Activated CD4-positive, alpha-beta T cell treated with anti-CD3 and anti-CD28 coated beads, Interleukin-2, amount 10 ng/mL, durations not matched to agents 7 days and 5 days (primary cell): ENCODE data around the gene RUFY4. TPM values are rescaled to one million over a fixed set of nuclear protein-coding genes. Genes with fewer than 3 reads are reported as not detected.
"Not testable (repeated sequence)": the region's sequence is repeated elsewhere in the genome, so short reads cannot be mapped to it uniquely, and the experiment has no call there.

ENCODE experiments used
- CTCF ChIA-PET: fragments of 350-600 bp; sonication (Branson Sonifier 250); formaldehyde crosslinking; loops from one replicate; lab custom pipeline; 2021; ENCODE audit warnings: antibody characterized with exemption; lab: Charles Lee
- POLR2A ChIA-PET: fragments of 350-600 bp; sonication (Branson Sonifier 250); formaldehyde crosslinking; loops from one replicate; lab custom pipeline; 2021; ENCODE audit warnings: antibody characterized with exemption; lab: Charles Lee
- DNase-seq: peaks from one replicate; pipeline ENCODE4 v3.0.0-alpha.2; 2020
- H3K27ac Mint-ChIP-seq: one replicate; pipeline ENCODE4 v1.8.0; 2021; ENCODE audit warnings: mild to moderate bottlenecking, moderate library complexity, mixed read lengths
- H3K27me3 Mint-ChIP-seq: one replicate; pipeline ENCODE4 v1.8.0; 2021; ENCODE audit warnings: mixed read lengths
- H3K36me3 Mint-ChIP-seq: one replicate; pipeline ENCODE4 v1.8.0; 2021; ENCODE audit warnings: low read depth, mixed read lengths
- H3K4me1 Mint-ChIP-seq: one replicate; pipeline ENCODE4 v1.8.0; 2021; ENCODE audit warnings: mixed read lengths
- H3K4me3 Mint-ChIP-seq: one replicate; pipeline ENCODE4 v1.8.0; 2021; ENCODE audit warnings: mild to moderate bottlenecking, moderate library complexity, mixed read lengths
- H3K9me3 Mint-ChIP-seq: one replicate; pipeline ENCODE4 v1.8.0; 2021; ENCODE audit warnings: mixed read lengths
- total RNA-seq, 2 experiments: library from RNA; stranded (reverse); gene quantifications; one replicate each; pipeline ENCODE4 v1.2.3, GENCODE V29; 2021

The RUFY4 gene
- total RNA-seq, 2 experiments from 2014 or later: 2.1 to 2.7 TPM

DNA sequence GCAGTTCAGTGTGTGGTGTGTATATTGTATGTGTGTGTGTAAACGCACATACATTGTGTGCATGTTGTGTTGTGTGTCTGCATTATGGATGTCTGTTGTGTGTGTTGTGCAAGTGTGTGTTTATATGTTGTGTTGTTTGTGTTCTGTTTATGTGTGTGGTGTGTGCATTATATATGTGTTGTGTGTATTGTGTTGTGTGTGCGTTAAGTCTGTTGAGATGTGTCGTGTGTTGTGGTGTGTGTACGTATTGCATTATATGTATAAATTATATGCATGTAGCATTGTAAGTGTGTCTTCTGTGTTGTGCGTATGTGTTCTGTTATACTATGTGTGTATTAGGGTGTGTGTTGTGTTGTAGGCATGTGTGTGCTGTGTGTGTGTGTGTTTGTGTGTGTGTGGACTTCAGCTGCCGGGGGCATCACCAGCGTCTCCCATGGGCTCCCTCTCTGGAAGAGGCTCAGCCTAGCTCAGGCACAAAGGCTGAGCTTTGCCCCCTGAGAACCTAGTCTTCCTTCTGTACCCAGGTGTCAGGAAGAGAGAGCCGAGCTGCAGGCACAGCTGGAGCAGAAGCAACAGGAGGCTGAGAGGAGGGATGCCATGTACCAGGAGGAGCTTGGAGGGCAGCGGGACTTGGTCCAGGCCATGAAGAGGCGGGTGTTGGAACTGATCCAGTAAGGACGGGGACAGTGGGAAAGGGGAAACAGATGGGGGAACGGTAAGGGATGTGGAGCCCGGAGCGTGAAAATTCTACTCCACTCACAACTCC lies 13.7 kb downstream of the RUFY4 start:
- Mint-ChIP-seq H3K9me3 (peaks cover 8% of the 10 kb centered on the region), H3K27me3 (peaks cover 12% of the 10 kb centered on the region), H3K27ac (no peak overlapping the region), H3K4me1 (no peaks in the 10 kb centered on the region), H3K36me3 (peaks cover 6% of the 10 kb centered on the region), H3K4me3 (no peak overlapping the region)
- ChIA-PET POLR2A (no interaction called here), CTCF (interaction anchor here (0.8 to 1.2 kb wide), 2 partner anchors 9 to 21 kb away, joined by 3 to 4 read pairs; no protein-coding TSS in a partner anchor)
- no peak for DNase-seq

GRCh38 chr2:218083352-218083676 lies 14.3 kb downstream of the RUFY4 start:
- Mint-ChIP-seq H3K4me1 (no peaks in the 10 kb centered on the region), H3K27me3 (peaks cover 14% of the 10 kb centered on the region), H3K4me3 (no peak overlapping the region), H3K27ac (no peak overlapping the region), H3K9me3 (peaks cover 8% of the 10 kb centered on the region), H3K36me3 (peaks cover 6% of the 10 kb centered on the region)
- ChIA-PET POLR2A (no interaction called here), CTCF (interaction anchor here (0.8 to 1.2 kb wide), 2 partner anchors 9 to 21 kb away, joined by 3 to 4 read pairs; no protein-coding TSS in a partner anchor)
- DNase-seq: no peak

GRCh38 chr2:218086478-218086877 lies 17.4 kb downstream of the RUFY4 start:
- peaks cover 6% of the 10 kb centered on the region for H3K36me3 Mint-ChIP-seq
- peaks cover 18% of the 10 kb centered on the region for H3K27me3 Mint-ChIP-seq
- no peak for DNase-seq
- no peak overlapping the region for H3K27ac Mint-ChIP-seq
- ChIA-PET POLR2A (no interaction called here), CTCF (interaction anchor here (1.5 kb wide), 1 partner anchor 301 kb away, joined by 3 read pairs; no protein-coding TSS in a partner anchor)
- no peak overlapping the region for H3K4me3 Mint-ChIP-seq
- H3K9me3 Mint-ChIP-seq: peaks cover 8% of the 10 kb centered on the region
- no peaks in the 10 kb centered on the region for H3K4me1 Mint-ChIP-seq

DNA sequence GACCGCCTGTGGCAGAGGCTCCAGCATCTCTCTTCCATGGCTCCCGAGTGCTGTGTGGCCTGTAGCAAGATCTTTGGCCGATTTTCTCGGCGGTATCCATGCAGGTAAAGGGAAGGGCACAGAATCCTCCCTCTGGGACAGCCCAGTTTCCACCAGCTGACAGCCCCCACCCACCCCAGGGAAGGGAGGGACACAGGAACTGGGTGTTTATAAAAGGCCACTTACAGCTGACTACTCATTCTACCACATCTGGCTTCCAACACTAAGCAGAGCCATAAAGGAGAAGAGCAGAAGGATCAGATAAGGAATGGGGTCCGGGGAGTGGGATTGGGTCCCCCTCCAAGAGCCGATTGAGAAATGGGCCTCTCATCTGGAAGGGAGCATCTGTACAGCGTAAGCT lies 20.2 kb downstream of the RUFY4 start:
- Mint-ChIP-seq H3K36me3 (peaks cover 6% of the 10 kb centered on the region), H3K27me3 (peaks cover 20% of the 10 kb centered on the region), H3K4me3 (no peak overlapping the region), H3K27ac (no peak overlapping the region), H3K4me1 (no peaks in the 10 kb centered on the region), H3K9me3 (peaks cover 8% of the 10 kb centered on the region)
- DNase-seq: no peak
- ChIA-PET POLR2A (no interaction called here), CTCF (no interaction called here)

- Mint-ChIP-seq H3K9me3 (no peaks in the 10 kb centered on the region), H3K4me3 (no peak overlapping the region), H3K4me1 (no peaks in the 10 kb centered on the region), H3K27me3 (peaks cover 8% of the 10 kb centered on the region), H3K36me3 (no peaks in the 10 kb centered on the region), H3K27ac (no peak overlapping the region)
- no peak for DNase-seq
- ChIA-PET POLR2A (no interaction called here), CTCF (no interaction called here)
Measured at GRCh38 chr2:218091746-218092145, 22.7 kb downstream of the RUFY4 start.

DNA sequence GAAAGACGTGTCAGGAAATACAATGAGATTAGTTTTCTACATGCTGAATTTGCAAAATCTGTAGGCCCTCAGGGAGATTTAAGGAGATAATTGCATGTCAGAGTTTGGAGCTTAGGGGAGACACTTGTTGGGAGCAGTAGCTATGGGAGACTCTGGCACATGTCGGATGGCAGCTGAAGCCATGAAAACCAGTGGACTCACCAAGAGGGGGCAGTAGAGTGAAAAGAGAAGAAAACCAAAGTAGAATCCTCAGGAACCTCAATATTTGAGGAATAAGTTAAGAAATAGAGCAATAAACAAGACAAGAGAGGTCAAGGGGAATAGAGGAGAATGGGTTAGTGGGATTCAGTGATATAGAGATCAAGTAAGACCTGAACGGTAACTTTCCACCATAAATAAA lies 24.8 kb downstream of the RUFY4 start:
- no peaks in the 10 kb centered on the region for H3K4me1 Mint-ChIP-seq
- no peak overlapping the region for H3K4me3 Mint-ChIP-seq
- ChIA-PET CTCF (no interaction called here), POLR2A (no interaction called here)
- H3K9me3 Mint-ChIP-seq: no peaks in the 10 kb centered on the region
- H3K27ac Mint-ChIP-seq: no peak overlapping the region
- H3K27me3 Mint-ChIP-seq: peaks cover 15% of the 10 kb centered on the region
- no peaks in the 10 kb centered on the region for H3K36me3 Mint-ChIP-seq
- no peak for DNase-seq

- Mint-ChIP-seq H3K9me3 (no peaks in the 10 kb centered on the region), H3K4me3 (no peak overlapping the region), H3K27ac (no peak overlapping the region), H3K27me3 (peaks cover 22% of the 10 kb centered on the region), H3K4me1 (no peaks in the 10 kb centered on the region), H3K36me3 (no peaks in the 10 kb centered on the region)
- no peak for DNase-seq
- POLR2A ChIA-PET: no interaction called here
- CTCF ChIA-PET: no interaction called here
Measured at GRCh38 chr2:218095853-218096252, 26.8 kb downstream of the RUFY4 start.

DNA sequence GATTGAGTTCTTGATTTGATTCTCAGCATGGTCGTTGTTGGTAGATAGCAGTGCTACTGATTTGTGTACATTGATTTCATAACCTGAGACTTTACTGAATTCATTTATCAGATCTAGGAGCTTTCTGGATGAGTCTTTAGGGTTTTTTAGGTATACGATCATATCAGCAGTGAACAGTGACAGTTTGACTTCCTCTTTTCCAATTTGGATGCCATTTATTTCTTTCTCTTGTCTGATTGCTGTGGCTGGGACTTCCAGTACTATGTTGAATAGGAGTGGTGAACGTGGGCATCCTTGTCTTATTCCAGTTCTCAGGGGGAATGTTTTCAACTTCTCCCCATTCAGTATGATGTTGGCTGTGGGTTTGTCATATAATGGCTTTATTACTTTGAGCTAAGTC lies 28.9 kb downstream of the RUFY4 start:
- no peak for DNase-seq
- Mint-ChIP-seq H3K27ac (no peak overlapping the region), H3K4me1 (no peaks in the 10 kb centered on the region), H3K9me3 (no peaks in the 10 kb centered on the region), H3K4me3 (no peak overlapping the region), H3K36me3 (no peaks in the 10 kb centered on the region), H3K27me3 (peaks cover 30% of the 10 kb centered on the region)
- POLR2A ChIA-PET: no interaction called here
- CTCF ChIA-PET: interaction anchor here (1.2 kb wide), 1 partner anchor 15 kb away, joined by 3 read pairs; no protein-coding TSS in a partner anchor

DNA sequence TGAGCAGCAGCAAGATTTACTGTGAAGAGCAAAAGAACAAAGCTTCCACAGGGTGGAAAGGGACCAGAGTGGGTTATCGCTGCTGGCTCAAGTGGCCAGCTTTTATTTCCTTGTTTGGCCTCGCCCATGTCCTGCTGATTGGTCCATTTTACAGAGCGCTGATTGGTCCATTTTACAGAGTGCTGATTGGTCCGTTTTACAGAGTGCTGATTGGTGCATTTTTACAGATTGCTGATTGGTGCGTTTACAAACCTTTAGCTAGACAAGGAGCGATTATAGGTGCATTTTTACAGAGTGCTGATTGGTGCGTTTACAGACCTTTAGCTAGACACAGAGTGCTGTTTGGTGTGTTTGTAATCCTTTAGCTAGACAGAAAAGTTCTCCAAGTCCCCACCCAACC lies 39.8 kb downstream of the RUFY4 start:
- H3K27me3 Mint-ChIP-seq: peaks cover 43% of the 10 kb centered on the region
- CTCF ChIA-PET: interaction anchor here (0.6 kb wide), 1 partner anchor 23 kb away, joined by 3 read pairs; no protein-coding TSS in a partner anchor
- not testable (repeated sequence) for H3K9me3 Mint-ChIP-seq, H3K27ac Mint-ChIP-seq, H3K4me1 Mint-ChIP-seq, DNase-seq, H3K4me3 Mint-ChIP-seq, H3K36me3 Mint-ChIP-seq
- POLR2A ChIA-PET: interaction anchor here (0.6 kb wide), 1 partner anchor 1562 kb away, joined by 3 read pairs; no protein-coding TSS in a partner anchor

DNA sequence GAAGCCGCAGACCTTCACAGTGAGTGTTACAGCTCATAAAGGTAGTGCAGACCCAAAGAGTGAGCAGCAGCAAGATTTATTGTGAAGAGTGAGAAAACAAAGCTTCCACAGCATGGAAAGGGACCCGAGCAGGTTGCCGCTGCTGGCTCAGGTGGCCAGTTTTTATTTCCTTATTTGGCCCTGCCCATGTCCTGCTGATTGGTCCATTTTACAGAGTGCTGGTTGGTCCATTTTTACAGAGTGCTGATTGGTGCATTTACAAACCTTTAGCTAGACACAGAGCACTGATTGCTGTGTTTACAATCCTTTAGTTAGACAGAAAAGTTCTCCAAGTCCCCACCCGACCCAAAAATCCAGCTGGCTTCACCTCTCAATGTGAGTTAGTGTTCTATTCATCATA lies 52.7 kb downstream of the RUFY4 start:
- Mint-ChIP-seq H3K9me3 (peaks cover 15% of the 10 kb centered on the region), H3K27me3 (peaks cover 18% of the 10 kb centered on the region), H3K4me1 (peaks cover 13% of the 10 kb centered on the region)
- H3K27ac Mint-ChIP-seq, H3K4me3 Mint-ChIP-seq, H3K36me3 Mint-ChIP-seq, DNase-seq, POLR2A ChIA-PET: not testable (repeated sequence)
- CTCF ChIA-PET: interaction anchor here (1.0 kb wide), 1 partner anchor 25 kb away, joined by 3 read pairs; no protein-coding TSS in a partner anchor

- CTCF ChIA-PET: interaction anchor here (1.0 kb wide), 1 partner anchor 24 kb away, joined by 3 read pairs; no protein-coding TSS in a partner anchor
- Mint-ChIP-seq H3K4me1 (peaks cover 13% of the 10 kb centered on the region), H3K27me3 (peaks cover 18% of the 10 kb centered on the region), H3K9me3 (peaks cover 15% of the 10 kb centered on the region)
- H3K4me3 Mint-ChIP-seq, H3K27ac Mint-ChIP-seq, DNase-seq, H3K36me3 Mint-ChIP-seq, POLR2A ChIA-PET: not testable (repeated sequence)
Measured at GRCh38 chr2:218122286-218122685, 53.2 kb downstream of the RUFY4 start.

GRCh38 chr2:218123986-218124385 lies 54.9 kb downstream of the RUFY4 start:
- Mint-ChIP-seq H3K27ac (no peak overlapping the region), H3K36me3 (no peaks in the 10 kb centered on the region), H3K4me1 (peaks cover 13% of the 10 kb centered on the region), H3K4me3 (no peak overlapping the region), H3K9me3 (peaks cover 15% of the 10 kb centered on the region), H3K27me3 (peaks cover 22% of the 10 kb centered on the region)
- CTCF ChIA-PET: interaction anchor here (0.6 kb wide), 2 partner anchors 290 to 397 kb away, joined by 3 read pairs; no protein-coding TSS in a partner anchor
- POLR2A ChIA-PET: no interaction called here
- DNase-seq: no peak

GRCh38 chr2:218125095-218125494 lies 56.0 kb downstream of the RUFY4 start:
- no peak overlapping the region for H3K4me3 Mint-ChIP-seq
- DNase-seq: no peak
- CTCF ChIA-PET: no interaction called here

More at GRCh38 chr2:218125095-218125494, 56.0 kb downstream of the RUFY4 start:
- peaks cover 22% of the 10 kb centered on the region for H3K27me3 Mint-ChIP-seq
- no peaks in the 10 kb centered on the region for H3K36me3 Mint-ChIP-seq
- peaks cover 15% of the 10 kb centered on the region for H3K9me3 Mint-ChIP-seq
- POLR2A ChIA-PET: no interaction called here
- H3K27ac Mint-ChIP-seq: no peak overlapping the region
- H3K4me1 Mint-ChIP-seq: peaks cover 13% of the 10 kb centered on the region
